ENCODE measurements around the gene DNAJB8.

DNAJB8 gene

GRCh38 chr3:128435561-128435960 is 31.1 kb downstream of the DNAJB8 start:
- Histone ChIP-seq H3K9ac (ENCODE audit: low read depth, low read length) (no peak overlapping the region), H3K79me2 (ENCODE audit: insufficient read depth, low read length) (no peaks in the 10 kb centered on the region), H3K4me3 (ENCODE audit: low read depth in 1 of 2, low read length in 2 of 2) (no peak overlapping the region), H3K4me2 (ENCODE audit: insufficient read depth, low read length) (no peak overlapping the region), H3K36me3 (ENCODE audit: insufficient read depth, low read length) (no peaks in the 10 kb centered on the region), H3K9me3 (ENCODE audit: insufficient read depth, low read length, severe bottlenecking) (no peaks in the 10 kb centered on the region), H4K20me1 (ENCODE audit: insufficient read depth, low read length) (peaks cover 3% of the 10 kb centered on the region; the same call in 1 of the 2 replicates), H3K27ac (ENCODE audit: low read length) (no peak overlapping the region), H2AFZ (ENCODE audit: low read depth, low read length) (no peak overlapping the region), H3K4me1 (ENCODE audit: insufficient read depth, low read length) (no peaks in the 10 kb centered on the region), H3K27me3 (ENCODE audit: insufficient read depth, low read length, poor library complexity) (no peaks in the 10 kb centered on the region)
- ATAC-seq (ENCODE audit: insufficient read depth, low read depth) (no peak), DNase-seq (no peak)
- no peak for TF ChIP-seq EZH2 (IDR thresholded peaks at IDR 0.05; ENCODE audit: borderline replicate concordance, low read depth, low read length, severe bottlenecking)
- TF ChIP-seq, protein P1, sequence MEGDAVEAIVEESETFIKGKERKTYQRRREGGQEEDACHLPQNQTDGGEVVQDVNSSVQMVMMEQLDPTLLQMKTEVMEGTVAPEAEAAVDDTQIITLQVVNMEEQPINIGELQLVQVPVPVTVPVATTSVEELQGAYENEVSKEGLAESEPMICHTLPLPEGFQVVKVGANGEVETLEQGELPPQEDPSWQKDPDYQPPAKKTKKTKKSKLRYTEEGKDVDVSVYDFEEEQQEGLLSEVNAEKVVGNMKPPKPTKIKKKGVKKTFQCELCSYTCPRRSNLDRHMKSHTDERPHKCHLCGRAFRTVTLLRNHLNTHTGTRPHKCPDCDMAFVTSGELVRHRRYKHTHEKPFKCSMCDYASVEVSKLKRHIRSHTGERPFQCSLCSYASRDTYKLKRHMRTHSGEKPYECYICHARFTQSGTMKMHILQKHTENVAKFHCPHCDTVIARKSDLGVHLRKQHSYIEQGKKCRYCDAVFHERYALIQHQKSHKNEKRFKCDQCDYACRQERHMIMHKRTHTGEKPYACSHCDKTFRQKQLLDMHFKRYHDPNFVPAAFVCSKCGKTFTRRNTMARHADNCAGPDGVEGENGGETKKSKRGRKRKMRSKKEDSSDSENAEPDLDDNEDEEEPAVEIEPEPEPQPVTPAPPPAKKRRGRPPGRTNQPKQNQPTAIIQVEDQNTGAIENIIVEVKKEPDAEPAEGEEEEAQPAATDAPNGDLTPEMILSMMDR (IDR thresholded peaks at IDR 0.05; ENCODE audit: borderline replicate concordance, extremely low read depth, low read length, poor library complexity, severe bottlenecking) = no peak

- Histone ChIP-seq H3K4me3 (ENCODE audit: low read depth in 1 of 2, low read length in 2 of 2) (no peak overlapping the region), H3K79me2 (ENCODE audit: insufficient read depth, low read length) (no peaks in the 10 kb centered on the region), H3K9me3 (ENCODE audit: insufficient read depth, low read length, severe bottlenecking) (no peaks in the 10 kb centered on the region), H3K4me2 (ENCODE audit: insufficient read depth, low read length) (no peak overlapping the region), H3K36me3 (ENCODE audit: insufficient read depth, low read length) (no peaks in the 10 kb centered on the region), H3K27ac (ENCODE audit: low read length) (no peak overlapping the region), H3K27me3 (ENCODE audit: insufficient read depth, low read length, poor library complexity) (no peaks in the 10 kb centered on the region), H2AFZ (ENCODE audit: low read depth, low read length) (no peak overlapping the region), H3K9ac (ENCODE audit: low read depth, low read length) (no peak overlapping the region), H3K4me1 (ENCODE audit: insufficient read depth, low read length) (no peaks in the 10 kb centered on the region), H4K20me1 (ENCODE audit: insufficient read depth, low read length) (peaks cover 3% of the 10 kb centered on the region; the same call in 1 of the 2 replicates)
- DNase-seq (no peak), ATAC-seq (ENCODE audit: insufficient read depth, low read depth) (no peak)
- TF ChIP-seq EZH2 (IDR thresholded peaks at IDR 0.05; ENCODE audit: borderline replicate concordance, low read depth, low read length, severe bottlenecking) = no peak
- TF ChIP-seq, protein P1 (IDR thresholded peaks at IDR 0.05; ENCODE audit: borderline replicate concordance, extremely low read depth, low read length, poor library complexity, severe bottlenecking) = no peak
Observed at GRCh38 chr3:128435058-128435457, 31.6 kb downstream of the DNAJB8 start.

GRCh38 chr3:128434524-128434923 is 32.2 kb downstream of the DNAJB8 start:
- H3K4me3 ChIP-seq (ENCODE audit: low read depth in 1 of 2, low read length in 2 of 2) = no peak overlapping the region
- ATAC-seq (ENCODE audit: insufficient read depth, low read depth) (no peak), DNase-seq (no peak)
- no peaks in the 10 kb centered on the region for H3K4me1 ChIP-seq (ENCODE audit: insufficient read depth, low read length)
- H3K79me2 ChIP-seq (ENCODE audit: insufficient read depth, low read length) = no peaks in the 10 kb centered on the region
- H3K9ac ChIP-seq (ENCODE audit: low read depth, low read length) = no peak overlapping the region
- H3K9me3 ChIP-seq (ENCODE audit: insufficient read depth, low read length, severe bottlenecking) = no peaks in the 10 kb centered on the region
- no peaks in the 10 kb centered on the region for H3K27me3 ChIP-seq (ENCODE audit: insufficient read depth, low read length, poor library complexity)
- no peak overlapping the region for H2AFZ ChIP-seq (ENCODE audit: low read depth, low read length)
- H3K4me2 ChIP-seq (ENCODE audit: insufficient read depth, low read length) = no peak overlapping the region
- H3K27ac ChIP-seq (ENCODE audit: low read length) = no peak overlapping the region
- TF ChIP-seq, protein P1 (IDR thresholded peaks at IDR 0.05; ENCODE audit: borderline replicate concordance, extremely low read depth, low read length, poor library complexity, severe bottlenecking) = no peak
- no peak for TF ChIP-seq EZH2 (IDR thresholded peaks at IDR 0.05; ENCODE audit: borderline replicate concordance, low read depth, low read length, severe bottlenecking)
- peaks cover 3% of the 10 kb centered on the region; the same call in 1 of the 2 replicates for H4K20me1 ChIP-seq (ENCODE audit: insufficient read depth, low read length)
- no peaks in the 10 kb centered on the region for H3K36me3 ChIP-seq (ENCODE audit: insufficient read depth, low read length)

GRCh38 chr3:128433837-128434165 is 32.9 kb downstream of the DNAJB8 start:
- no peaks in the 10 kb centered on the region for H3K9me3 ChIP-seq (ENCODE audit: insufficient read depth, low read length, severe bottlenecking)
- no peak overlapping the region for H3K9ac ChIP-seq (ENCODE audit: low read depth, low read length)
- no peak overlapping the region for H3K27ac ChIP-seq (ENCODE audit: low read length)
- H3K4me1 ChIP-seq (ENCODE audit: insufficient read depth, low read length) = no peaks in the 10 kb centered on the region
- H3K4me3 ChIP-seq (ENCODE audit: low read depth in 1 of 2, low read length in 2 of 2) = no peak overlapping the region
- H3K36me3 ChIP-seq (ENCODE audit: insufficient read depth, low read length) = no peaks in the 10 kb centered on the region
- ATAC-seq (ENCODE audit: insufficient read depth, low read depth) = no peak
- TF ChIP-seq, protein P1 (IDR thresholded peaks at IDR 0.05; ENCODE audit: borderline replicate concordance, extremely low read depth, low read length, poor library complexity, severe bottlenecking) = no peak
- TF ChIP-seq EZH2 (IDR thresholded peaks at IDR 0.05; ENCODE audit: borderline replicate concordance, low read depth, low read length, severe bottlenecking) = no peak
- no peak overlapping the region for H3K4me2 ChIP-seq (ENCODE audit: insufficient read depth, low read length)
- DNase-seq = no peak
- H3K27me3 ChIP-seq (ENCODE audit: insufficient read depth, low read length, poor library complexity) = no peaks in the 10 kb centered on the region
- H3K79me2 ChIP-seq (ENCODE audit: insufficient read depth, low read length) = no peaks in the 10 kb centered on the region
- H2AFZ ChIP-seq (ENCODE audit: low read depth, low read length) = no peak overlapping the region
- 0 out of 2 replicates have a peak, but pooled peaks cover 3% of the 10 kb centered on the region for H4K20me1 ChIP-seq (ENCODE audit: insufficient read depth, low read length)

All from DND-41 (cell line).